LHCN-M2 (cell line): ENCODE data around the gene PPARG. TPM values are rescaled to one million over a fixed set of nuclear protein-coding genes. Genes with fewer than 3 reads are reported as not detected.
A peak's percentile ranks its signal among the peaks of the same experiment; 100 is the strongest.
"Not testable (repeated sequence)": the region's sequence is repeated elsewhere in the genome, so short reads cannot be mapped to it uniquely, and the experiment has no call there.

Experiments
- DNase-seq: peaks from one replicate; pipeline ENCODE4 v3.0.0-alpha.2; 2012; ENCODE audit warnings: low read depth
- total RNA-seq: library from RNA; depleted of rRNA; stranded (reverse); fragments of >200 nt; gene quantifications from 2 replicates; pipeline ENCODE4 v1.2.3, GENCODE V29; 2014

The PPARG gene
- total RNA-seq, 1 experiment from 2014 or later = 8.8 TPM

GRCh38 chr3:12279591-12280326 is 9.1 kb upstream of the PPARG start:
- no peak for DNase-seq

GRCh38 chr3:12280357-12280806 is 8.5 kb upstream of the PPARG start:
- no peak for DNase-seq

- DNase-seq = no peak
These were observed 4.3 kb upstream of the PPARG start for GRCh38 chr3:12284591-12284990.

GRCh38 chr3:12285003-12285555 is 3.8 kb upstream of the PPARG start:
- no peak for DNase-seq

- DNase-seq = not testable (repeated sequence)
These were observed 3.1 kb upstream of the PPARG start for GRCh38 chr3:12285779-12286178.

GRCh38 chr3:12286504-12286903 is 2.4 kb upstream of the PPARG start:
- DNase-seq = no peak

- peak; percentile 14 for DNase-seq
These were observed 1.7 kb upstream of the PPARG start for GRCh38 chr3:12286927-12287726.

GRCh38 chr3:12287727-12288181 is 1.1 kb upstream of the PPARG start:
- DNase-seq = peak; percentile 37

GRCh38 chr3:12289524-12289923 is 654 bp downstream of the PPARG start:
- DNase-seq = no peak

GRCh38 chr3:12292770-12293169 is 3.9 kb downstream of the PPARG start:
- DNase-seq = no peak

GRCh38 chr3:12294885-12295580 is 6.2 kb downstream of the PPARG start:
- DNase-seq = peak; percentile 59

GRCh38 chr3:12296511-12296910 is 7.6 kb downstream of the PPARG start:
- no peak for DNase-seq

- no peak for DNase-seq
These were observed 10.2 kb downstream of the PPARG start for GRCh38 chr3:12299026-12299425.

GRCh38 chr3:12300137-12300536 is 11.3 kb downstream of the PPARG start:
- peak; percentile 29 for DNase-seq

GRCh38 chr3:12301031-12301430 is 12.2 kb downstream of the PPARG start:
- DNase-seq = no peak

- DNase-seq = no peak
These were observed 12.6 kb downstream of the PPARG start for GRCh38 chr3:12301513-12301912.

- no peak for DNase-seq
These were observed 13.7 kb downstream of the PPARG start for GRCh38 chr3:12302564-12302963.

GRCh38 chr3:12303534-12303933 is 14.7 kb downstream of the PPARG start:
- peak; percentile 92 for DNase-seq

- DNase-seq = no peak
These were observed 15.1 kb downstream of the PPARG start for GRCh38 chr3:12303993-12304392.

GRCh38 chr3:12307136-12307535 is 18.3 kb downstream of the PPARG start:
- no peak for DNase-seq

- peak; percentile 88 for DNase-seq
These were observed 19.6 kb downstream of the PPARG start for GRCh38 chr3:12308517-12308916.

- no peak for DNase-seq
These were observed 20.8 kb downstream of the PPARG start for GRCh38 chr3:12309716-12310115.
